Measurements from ENCODE around the gene SLN.

Gene SLN

DNA sequence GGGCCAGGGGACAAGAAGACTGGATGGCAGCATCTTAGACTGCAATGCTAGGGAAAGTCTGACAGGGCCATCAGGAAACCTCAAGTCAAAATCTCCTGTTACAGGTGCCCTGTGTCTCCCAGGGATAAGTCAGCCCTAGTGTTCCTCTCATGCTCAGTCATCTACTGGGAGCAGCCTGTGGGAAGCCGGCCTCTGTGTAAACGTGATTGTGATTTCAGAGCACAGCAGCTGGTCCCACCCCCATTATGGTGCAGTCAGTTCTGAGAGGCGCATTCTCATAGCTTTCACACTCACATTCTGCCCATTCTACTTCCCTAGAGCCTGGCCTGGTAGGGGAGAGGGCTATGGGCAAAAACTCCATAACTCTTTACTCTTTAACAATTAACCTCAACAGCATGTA, 7.2 kb upstream of the SLN start:
- DNase-seq = no peak

DNA sequence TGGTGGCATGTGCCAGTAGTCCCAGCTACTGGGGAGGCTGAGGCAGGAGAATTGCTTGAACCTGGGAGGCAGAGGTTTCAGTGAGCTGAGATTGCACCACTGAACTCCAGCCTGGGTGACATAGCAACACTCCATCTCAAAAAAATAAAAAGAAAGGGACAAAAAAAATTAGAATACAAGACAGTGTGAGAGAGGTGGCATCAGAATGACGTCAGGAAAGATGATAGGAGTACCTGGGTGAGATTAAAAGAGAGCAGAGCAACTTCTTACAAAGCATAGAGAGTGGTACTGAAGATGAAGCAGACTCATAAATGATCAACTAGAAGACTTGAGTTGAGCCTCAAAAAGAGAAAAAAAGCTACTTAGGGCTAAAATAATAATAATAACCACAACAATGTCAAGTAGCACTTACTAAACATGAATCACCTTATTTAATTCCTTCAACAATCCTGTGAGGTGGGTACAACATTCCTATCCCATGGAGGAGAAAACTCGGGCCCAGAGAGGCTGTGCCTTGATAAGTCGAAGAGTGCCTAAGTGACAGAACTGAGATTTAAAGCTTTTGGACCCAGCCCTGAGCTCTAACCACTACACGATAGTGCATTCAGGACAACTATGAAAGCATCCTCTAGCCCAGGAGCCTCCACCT, 5.2 kb upstream of the SLN start:
- DNase-seq = no peak

DNA sequence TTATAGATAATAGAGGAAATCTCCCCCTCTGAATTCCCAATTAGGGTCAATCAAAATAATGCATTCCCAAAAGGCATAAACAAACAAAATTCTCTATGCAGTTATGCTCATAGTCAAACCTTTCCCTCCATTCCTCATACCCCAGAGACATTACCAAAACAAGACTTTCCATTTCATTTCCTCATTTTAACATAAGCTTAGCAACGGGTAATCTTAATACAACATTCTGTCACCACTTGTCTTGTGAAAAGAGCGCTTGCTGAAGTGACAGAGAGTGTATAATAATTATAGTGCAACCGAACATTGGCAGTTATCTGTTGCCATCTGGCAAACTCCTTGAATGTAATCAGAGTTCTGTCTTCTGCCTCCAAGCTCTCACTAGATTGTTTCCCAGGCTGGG, 1.2 kb upstream of the SLN start:
- no peak for DNase-seq

DNA sequence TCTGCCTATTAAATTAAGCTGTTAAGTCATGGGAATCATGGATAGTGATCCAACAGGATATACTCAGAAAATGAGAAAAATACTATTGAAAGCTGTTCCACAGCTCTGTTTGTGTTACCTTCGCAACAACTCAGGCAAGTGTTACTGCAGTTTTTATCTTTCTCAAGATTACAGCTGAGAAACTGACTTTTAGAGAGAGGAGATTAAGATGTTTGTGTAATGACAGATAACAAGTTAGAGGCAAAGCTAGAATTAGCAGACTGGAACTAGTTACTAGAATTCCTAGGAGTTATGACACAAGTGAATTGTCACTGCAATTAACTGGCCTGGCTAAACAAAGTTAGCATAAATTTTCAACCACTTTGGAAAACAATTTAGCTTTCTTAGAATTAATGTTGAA, 1.6 kb downstream of the SLN start:
- no peak for DNase-seq

DNA sequence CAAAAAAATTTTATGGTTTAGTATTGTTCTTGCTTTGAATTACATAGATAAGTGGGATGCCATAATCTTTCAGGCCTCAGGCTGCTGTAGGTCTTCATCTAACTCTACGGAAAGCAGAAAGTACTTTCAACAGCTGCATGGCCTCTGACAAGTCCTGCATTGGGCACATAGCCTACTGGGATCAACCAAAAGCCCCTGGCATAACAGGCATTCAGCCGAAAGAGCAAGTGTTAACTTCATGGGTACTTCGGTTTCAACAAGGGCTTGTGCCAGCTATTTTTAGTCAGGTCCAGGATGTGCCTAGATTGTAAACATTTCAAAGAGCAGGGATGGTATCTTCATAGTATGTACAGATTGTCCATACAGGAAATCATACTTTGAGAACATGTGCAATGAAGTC, 3.1 kb downstream of the SLN start:
- no peak for DNase-seq

DNA sequence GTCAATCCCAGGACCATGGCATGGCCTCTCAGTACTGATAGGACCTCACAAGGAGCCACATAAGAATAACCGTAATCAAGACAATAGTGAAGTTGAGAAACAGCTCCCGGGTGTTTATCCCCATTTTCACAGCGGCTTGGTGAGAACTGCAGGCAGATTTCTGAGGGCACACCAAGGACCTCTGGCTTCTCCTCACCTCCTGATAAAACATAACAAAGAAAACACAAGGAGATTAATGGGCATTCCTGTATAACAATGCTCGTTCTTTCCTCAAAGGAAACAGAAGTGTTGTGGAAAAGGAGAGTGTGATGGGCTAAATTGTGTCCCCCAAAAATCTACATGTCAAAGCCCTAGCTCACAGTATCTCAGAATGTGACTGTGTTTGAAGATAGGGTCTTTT, 4.0 kb downstream of the SLN start:
- DNase-seq = no peak

DNA sequence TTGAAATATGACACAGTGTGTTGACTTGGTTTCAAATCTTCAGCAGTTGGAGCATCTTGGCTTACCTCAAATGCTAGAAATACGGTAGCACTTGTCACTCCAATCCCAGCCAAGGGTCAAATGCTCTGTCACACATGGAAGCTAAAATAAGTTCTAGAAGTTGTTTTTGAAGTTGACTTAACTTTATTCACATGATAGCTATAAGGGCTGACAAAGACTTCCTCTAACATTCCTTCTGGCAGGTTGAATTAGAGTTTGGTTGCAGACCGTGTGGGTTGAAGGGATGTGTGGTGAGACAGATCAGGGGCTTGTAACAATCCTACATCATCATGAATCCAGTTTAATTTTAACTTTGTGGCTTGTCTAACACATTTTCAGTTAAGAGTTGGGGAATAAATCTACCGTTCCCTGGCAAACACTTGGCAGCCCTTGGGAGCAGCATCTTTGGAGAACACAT, 4.6 kb downstream of the SLN start:
- DNase-seq = no peak

DNA sequence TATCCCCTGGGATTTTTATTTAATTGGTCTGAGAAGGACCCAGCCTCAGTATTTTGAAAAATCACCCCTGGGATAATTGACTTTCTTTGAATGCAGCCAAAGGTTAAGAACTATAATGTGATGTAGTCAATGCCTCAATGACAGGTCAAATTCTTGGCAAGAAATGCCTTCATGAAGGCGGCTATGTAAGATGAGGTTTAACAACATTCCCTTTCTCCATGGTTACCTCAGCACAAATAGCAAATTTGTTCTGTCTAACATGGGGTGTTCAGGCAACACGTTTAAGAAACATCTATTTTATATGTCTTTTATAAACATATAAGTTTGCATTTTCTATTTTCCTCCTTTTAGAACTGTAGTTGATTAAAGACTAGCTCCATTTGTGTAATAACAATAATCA, 5.3 kb downstream of the SLN start:
- DNase-seq = no peak

DNA sequence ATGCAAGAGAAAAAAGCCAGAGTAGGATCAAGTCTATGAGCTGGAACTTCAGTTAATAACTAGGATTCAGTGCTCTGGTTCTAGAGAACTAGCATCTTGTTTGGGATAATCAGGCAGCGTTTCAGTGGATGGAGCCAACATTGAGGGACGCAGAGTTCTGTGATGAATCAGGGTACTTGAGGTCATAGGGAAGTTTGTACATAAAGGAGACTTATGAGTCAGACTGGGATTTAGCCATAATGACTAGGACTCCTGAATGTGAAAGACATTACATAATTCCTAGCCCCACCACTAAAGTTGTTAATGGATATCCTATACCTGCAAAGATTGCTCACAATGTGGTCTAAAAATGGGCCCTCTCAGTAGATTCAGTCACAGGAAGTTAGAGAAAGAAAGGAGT, 6.8 kb downstream of the SLN start:
- DNase-seq = no peak

DNA sequence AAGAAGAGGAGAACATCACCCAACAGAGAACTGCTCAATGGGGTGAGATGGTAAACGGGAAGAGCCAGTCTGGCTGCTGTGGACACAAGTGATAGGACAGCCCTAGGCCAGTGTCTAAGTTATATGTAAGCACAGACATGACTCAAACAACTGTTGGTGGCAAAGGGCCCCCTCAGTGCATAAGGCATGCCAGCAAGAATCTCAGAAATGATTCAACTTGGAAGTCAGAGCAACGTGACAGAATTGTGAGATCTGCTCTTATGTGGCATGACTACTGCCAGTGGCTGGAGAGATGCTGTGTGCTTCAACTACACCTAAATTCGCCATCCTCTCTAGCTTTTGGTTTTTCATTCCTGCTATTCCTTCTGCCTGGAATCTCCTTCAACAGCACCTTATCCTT, 7.4 kb downstream of the SLN start:
- no peak for DNase-seq

DNA sequence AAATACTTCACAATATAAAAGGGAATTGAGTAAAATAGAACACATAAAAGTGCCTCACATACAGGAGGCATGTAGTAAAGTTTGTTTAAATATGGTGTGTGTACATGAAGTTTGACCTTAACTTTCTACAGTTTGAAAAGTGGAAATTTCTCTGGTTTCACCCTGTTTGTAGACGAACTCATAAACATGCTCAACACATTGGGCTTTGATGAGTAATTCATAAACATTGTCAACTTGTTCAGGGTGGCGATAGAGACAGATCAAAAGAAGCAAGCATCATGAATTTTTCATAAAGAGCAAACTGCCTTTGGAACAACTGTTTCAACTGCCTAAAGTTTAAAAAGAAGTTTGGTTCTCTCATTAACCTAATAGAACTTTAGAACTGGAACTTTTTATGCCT, 9.1 kb downstream of the SLN start:
- no peak for DNase-seq

DNA sequence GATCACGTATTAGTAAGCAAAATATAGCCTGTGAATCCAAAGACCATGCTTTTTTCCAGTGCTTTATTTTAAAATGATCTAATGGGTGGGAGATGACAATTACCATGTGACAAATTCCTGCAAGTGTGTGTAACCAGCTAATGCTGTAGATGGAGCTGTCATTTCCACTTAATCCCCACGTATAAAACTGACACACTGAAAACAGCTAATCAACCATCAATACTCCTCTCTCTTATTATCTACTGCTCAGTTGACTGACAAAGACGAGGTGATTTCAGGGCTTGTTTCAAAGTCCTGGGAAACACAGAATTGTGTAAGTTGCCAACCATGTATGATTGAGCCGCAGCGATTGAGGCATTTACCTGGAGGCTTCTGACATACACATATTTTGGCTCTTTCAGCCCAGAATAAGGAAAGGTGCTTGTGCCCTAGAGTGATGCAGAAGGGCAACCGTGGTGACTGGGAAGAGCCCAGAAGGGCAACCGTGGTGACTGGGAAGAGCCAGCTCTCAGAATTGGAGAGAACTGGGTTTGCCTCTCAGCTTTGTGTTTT, 9.7 kb downstream of the SLN start:
- DNase-seq = no peak

DNA sequence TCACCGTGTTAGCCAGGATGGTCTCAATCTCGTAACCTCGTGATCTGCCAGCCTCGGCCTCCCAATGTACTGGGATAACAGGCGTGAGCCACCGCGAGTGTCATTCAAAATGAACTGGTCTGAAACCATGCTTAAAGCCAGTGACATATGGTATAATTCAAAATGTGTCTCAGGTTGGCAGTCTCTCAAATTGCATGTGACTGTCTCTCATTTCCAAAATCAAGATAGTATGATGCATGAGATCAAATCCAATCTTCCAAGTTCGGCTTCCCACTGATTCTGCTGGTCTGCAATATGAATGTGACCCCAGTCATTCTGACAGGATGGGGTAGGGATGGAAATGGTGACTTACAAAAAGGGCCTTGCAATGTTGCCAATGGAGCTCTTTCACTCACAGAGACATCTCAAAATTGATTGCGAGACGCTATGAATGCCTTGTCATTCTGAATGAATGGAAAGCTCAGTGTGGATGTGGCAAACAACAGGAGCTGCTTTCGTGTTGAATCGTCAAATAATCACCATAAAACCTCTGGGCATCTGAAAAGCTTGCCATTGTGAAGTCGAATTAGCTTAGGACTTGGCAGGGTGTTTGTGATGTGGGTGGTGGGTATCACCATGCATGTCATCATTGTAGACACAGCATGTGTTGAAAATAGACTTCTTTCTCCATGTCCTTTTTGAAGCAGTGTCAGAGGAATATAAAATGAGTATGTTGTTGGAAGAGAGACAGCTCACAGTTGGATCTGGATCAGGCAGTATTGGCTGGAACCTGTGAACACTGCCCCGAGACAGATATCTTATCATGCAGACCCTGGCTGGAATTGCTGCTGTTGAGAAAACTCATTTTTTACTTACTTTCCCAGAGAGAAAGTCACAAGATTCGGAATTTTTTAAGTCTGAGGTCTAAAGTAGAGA, 12.2 kb downstream of the SLN start:
- no peak for DNase-seq

DNA sequence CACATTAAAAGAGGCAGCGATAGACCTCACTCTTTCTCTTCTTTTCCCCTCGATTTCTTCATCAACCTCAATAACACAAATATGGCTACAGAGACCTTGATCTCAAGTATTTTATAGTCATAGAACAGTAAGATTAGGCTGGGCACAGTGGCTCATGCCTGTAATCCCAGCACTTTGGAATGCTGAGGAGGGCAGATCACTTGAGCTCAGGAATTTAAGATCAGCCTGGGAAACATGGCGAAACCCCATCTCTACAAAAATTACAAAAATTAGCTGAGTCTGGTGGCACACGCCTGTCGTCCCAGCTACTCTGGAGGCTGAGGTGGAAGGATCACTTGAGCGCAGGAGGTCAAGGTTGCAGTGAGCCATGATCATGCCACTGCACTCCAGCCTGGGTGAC, 14.6 kb downstream of the SLN start:
- no peak for DNase-seq

DNA sequence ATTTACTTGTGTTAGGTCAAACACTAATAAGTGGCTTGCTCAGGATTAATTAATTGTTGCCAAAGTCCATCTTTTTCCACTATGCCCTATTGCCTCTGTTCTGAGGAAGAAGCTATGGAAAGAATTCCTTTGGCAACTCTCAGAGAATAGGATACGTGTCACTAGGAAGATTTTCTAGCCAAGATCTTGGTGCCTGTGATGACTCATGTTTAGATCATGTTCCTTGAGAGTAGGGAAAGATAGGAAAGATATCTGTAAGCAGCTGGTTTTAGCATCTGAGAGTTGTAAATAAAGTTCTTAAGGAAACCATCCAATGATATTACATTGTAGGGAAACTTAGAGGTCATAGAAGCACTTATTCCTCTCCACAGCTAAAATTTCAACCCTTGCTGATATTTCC, 15.7 kb downstream of the SLN start:
- DNase-seq = no peak

DNA sequence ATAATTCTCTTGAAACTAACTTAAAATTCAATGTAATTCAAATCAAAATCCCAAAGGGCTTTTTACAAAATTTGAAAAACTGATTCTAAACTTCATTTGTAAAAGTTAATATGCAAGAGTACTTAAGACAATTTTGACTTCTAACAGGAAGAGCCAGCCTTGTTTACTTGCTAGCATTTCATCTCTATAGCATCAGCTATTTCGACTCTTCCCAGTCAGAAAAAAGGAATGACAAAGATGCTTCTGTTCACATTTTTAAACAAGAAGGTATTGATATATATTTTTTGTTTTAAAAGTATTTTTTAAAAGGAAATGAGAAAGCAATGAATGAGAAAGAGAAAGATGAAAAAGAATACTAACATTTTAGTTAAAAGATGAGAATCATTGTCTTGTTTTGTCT, 16.4 kb downstream of the SLN start:
- no peak for DNase-seq

DNA sequence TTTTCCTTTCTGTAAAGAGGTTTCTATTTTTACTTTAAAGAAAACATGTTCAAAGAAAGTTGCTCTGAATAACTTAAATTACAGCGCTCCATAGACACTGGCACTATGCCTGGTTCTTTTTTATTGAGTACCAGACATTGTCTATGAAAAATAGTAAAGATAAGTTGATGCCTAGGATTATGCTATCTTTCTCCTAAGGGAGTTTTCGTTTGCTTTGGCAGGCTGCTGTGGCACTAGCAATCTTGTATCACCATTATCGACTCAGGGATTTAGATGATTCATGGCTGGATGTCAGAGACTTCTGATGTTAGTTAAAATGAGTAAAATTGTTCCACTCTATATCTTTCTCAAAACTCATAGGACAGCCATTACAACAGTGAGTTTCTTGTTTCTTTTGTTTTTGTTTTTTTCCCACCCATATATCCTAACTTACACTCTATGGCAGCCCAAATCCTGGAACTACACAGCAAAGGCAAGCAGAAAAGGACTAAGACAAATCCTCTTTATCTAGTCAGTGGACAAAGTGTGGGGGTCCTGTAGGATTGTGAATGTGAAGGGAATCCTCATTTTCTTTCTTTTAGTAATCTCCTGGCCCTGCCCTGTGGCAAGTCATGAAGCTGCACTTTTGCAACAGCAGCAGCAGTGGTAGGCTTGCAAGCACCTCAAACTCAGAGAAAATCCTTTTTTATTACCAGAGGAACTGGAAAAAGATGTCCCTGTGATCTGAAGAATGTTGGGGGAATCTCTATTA, 20.7 kb downstream of the SLN start:
- no peak for DNase-seq

DNA sequence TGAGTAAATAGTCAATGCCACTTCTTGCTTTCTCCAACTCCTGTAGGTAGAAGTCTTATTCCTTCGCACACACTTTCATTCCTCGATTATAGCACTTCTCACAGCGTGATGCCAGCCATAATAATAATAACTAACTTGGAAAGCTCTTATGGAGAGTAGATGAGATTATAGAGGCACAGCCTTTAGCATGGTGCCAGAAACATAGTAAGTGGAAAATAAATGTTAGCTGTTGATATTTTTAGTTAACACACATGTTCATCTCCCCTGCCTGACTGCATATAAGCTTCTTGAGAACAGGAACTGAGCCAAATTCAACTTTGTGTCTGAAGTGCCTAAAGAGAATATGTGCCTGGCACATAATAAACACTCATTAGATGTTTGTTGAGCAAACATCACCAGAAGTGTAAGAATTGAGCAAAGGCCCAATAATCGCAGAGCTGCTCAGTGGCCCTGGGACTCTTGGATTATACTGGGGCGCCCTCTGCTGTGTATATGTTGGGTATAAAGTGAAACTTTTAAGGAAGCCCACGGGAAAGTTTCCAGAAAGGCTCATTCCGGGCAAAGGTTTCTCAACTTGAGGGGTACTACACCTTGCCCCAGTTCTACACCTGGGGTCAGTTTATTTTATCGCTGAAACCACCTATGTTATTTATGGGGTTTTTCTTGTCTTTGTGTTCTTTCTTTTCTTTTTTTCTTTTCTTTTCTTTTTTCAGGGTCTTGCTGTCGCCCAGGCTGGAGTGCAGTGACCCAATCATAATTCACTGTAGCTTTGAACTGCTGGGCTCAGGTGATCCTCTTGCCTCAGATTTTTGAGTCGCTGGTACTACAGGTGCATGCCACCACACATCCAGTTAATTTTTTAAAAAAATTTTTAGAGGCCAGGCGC, 22.3 kb downstream of the SLN start:
- DNase-seq = peak; percentile 59 to 64

DNA sequence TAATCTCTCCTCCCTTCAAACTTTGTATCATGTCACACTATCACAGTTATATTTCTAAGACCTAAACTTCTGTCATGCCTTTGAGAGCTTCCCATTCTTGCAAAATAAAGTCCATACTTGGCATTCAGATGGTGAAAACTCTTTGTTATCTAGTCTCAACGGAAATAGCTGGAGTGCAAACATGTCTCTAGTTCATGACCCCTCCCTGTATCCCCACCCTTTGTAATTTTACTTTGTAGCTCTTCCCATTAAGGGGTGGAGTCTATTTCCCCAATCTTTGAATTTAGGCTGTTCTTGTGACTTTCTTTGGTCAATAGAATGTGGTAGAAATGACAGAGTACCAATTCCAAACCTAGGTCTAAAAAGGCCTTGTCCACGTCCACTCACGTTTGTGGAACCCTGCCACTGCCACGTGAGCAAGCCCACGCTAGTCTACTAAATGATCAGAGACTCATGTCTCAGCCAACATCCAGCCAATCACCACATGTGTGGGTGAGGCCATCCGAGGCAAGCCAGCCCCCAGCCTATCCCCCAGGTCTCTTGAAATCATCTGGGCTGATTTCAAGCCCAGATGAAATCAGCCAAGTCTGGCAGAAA, 23.4 kb downstream of the SLN start:
- DNase-seq = no peak

DNA sequence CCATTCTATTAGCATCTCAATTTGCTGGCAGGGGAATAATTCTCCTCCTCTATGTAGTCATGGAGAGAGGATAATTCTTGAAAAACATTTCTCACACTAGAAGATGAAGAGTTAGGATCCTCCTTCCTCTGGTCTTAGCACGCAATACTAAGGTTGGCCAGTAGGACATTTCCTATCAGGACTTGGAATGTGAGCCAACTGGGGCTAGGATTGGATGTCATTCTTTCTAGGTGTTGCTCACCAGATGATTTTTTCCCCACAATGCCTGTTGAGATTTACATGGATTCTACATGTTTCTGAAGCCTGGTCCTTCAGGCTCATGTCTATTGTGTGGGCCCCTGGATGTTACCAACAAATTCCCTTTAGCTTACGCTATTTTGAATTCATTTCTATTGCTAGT, 28.0 kb downstream of the SLN start:
- DNase-seq = peak in 1 of 2 experiments; percentile 9

DNA sequence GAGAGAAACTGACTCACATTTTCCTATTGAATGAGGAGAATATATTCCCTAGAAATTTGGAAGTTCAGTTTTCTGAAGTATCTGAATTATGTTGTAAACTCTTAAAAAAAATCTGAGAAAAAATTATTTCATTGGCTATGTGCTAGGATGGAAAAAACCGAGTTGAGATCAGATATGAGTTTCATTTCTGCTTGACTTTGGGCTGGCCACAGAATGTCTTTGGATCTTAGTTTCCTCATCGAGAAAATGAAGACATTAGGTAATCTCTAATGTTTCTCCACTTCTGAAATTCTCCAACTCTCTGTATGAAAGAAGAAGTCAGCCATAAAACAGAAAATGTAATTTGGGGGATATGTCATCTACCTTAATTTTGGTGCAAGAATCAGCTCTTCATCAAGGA, 28.8 kb downstream of the SLN start:
- DNase-seq = no peak

DNA sequence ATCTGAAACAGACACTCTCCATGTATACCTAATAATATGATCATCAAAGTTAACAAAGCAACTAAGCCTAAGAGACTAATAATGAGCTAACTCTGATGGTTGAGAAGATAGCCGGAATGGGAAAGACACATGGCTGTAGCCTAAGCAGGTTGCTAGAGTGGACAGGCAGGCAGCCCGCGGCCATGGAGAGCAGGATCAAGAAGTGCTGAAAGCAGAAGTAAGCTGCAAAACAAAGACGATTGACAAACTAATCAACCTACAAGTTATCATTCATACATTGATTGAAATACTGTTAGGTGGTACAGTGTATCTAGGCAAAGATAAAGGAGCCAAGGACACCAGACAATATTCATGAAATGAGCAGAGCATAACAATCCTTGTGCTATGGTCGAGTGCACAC, 29.3 kb downstream of the SLN start:
- DNase-seq = no peak

Measured in AML-193 (cell line).